ENCODE data around the gene TMEM203. TPM values are rescaled to one million over a fixed set of nuclear protein-coding genes. Genes with fewer than 3 reads are reported as not detected.

The TMEM203 gene
- total RNA-seq, 1 donor from 2014 or later: 34.1 TPM

GRCh38 chr9:137201205-137201868 is 4.1 kb downstream of the TMEM203 start:
- intact Hi-C loops (cut with micrococcal nuclease): loop anchor here (2.0 kb wide), 2 partner anchors 73 to 83 kb away; no protein-coding TSS in a partner anchor

GRCh38 chr9:137200311-137201204 is 4.9 kb downstream of the TMEM203 start, which contains the start of gene TPRN:
Gene TPRN (minus strand): TSS chr9:137200741. CDS start chr9:137200711, 30 bp downstream.
- ChIA-PET POLR2A (interaction anchor here (0.5 to 3.8 kb wide), 22 partner anchors 8 to 459 kb away, joined by 3 to 53 read pairs (median 4); partner anchors contain the start of genes ANAPC2, MAN1B1, RNF208 and SAPCD2), CTCF (interaction anchor here (0.9 to 2.6 kb wide), 3 partner anchors 12 to 49 kb away, joined by 3 to 10 read pairs (median 4); partner anchors contain the start of genes ANAPC2 and SSNA1)
- Mint-ChIP-seq H3K4me1 (peaks cover 39% of the 10 kb centered on the region), H3K9me3 (no peaks in the 10 kb centered on the region), H3K27ac (peak within 1 kb of the TSS; percentile 79), H3K36me3 (ENCODE audit: low read depth) (peaks cover 8% of the 10 kb centered on the region), H3K27me3 (no peaks in the 10 kb centered on the region), H3K4me3 (peak within 1 kb of the TSS; percentile 83)
- DNase-seq: peak; percentile 92
- intact Hi-C loops (cut with micrococcal nuclease): loop anchor here (1.0 to 2.0 kb wide), 7 partner anchors 12 to 82 kb away; partner anchors contain the start of genes ANAPC2, SSNA1 and TUBB4B
- no peak for TF ChIP-seq CTCF (IDR thresholded peaks at IDR 0.05)
- ATAC-seq (ENCODE audit: low read depth): peak; percentile 95

More at GRCh38 chr9:137201205-137201868, 4.1 kb downstream of the TMEM203 start:
- POLR2A ChIA-PET: interaction anchor here (0.5 to 3.8 kb wide), 21 partner anchors 7 to 460 kb away, joined by 3 to 53 read pairs (median 4); partner anchors contain the start of genes ANAPC2, MAN1B1, RNF208 and SAPCD2
- no peak for TF ChIP-seq CTCF (IDR thresholded peaks at IDR 0.05)
- ATAC-seq (ENCODE audit: low read depth) (no peak), DNase-seq (no peak)
- Mint-ChIP-seq H3K9me3 (no peaks in the 10 kb centered on the region), H3K27ac (peak overlapping the region; percentile 79), H3K4me3 (peak overlapping the region; percentile 83), H3K4me1 (peaks cover 47% of the 10 kb centered on the region), H3K36me3 (ENCODE audit: low read depth) (peaks cover 8% of the 10 kb centered on the region), H3K27me3 (no peaks in the 10 kb centered on the region)
- CTCF ChIA-PET: interaction anchor here (0.9 to 2.6 kb wide), 3 partner anchors 13 to 50 kb away, joined by 3 to 10 read pairs (median 4); partner anchors contain the start of genes ANAPC2 and SSNA1

- no peaks in the 10 kb centered on the region for H3K9me3 Mint-ChIP-seq
- H3K4me3 Mint-ChIP-seq: peak overlapping the region; percentile 81
- ChIA-PET CTCF (no interaction called here), POLR2A (interaction anchor here (1.5 to 3.7 kb wide), 3 partner anchors 11 to 41 kb away, joined by 3 to 17 read pairs (median 5); partner anchors contain the start of genes ANAPC2, SSNA1 and TUBB4B)
- no peak for TF ChIP-seq CTCF (IDR thresholded peaks at IDR 0.05)
- H3K27me3 Mint-ChIP-seq: no peaks in the 10 kb centered on the region
- peak overlapping the region; percentile 41 for H3K27ac Mint-ChIP-seq
- peaks cover 1% of the 10 kb centered on the region for H3K36me3 Mint-ChIP-seq (ENCODE audit: low read depth)
- DNase-seq (no peak), ATAC-seq (ENCODE audit: low read depth) (no peak)
- H3K4me1 Mint-ChIP-seq: peaks cover 35% of the 10 kb centered on the region
- intact Hi-C loops (cut with micrococcal nuclease): loop anchor here (1.0 to 2.0 kb wide), 7 partner anchors 11 to 81 kb away; partner anchors contain the start of genes ANAPC2, SSNA1 and TUBB4B
Observed at GRCh38 chr9:137199411-137200121, 5.9 kb downstream of the TMEM203 start.

- CTCF ChIA-PET: no interaction called here
Observed at GRCh38 chr9:137198902-137199283, 6.6 kb downstream of the TMEM203 start.

More at GRCh38 chr9:137198902-137199283, 6.6 kb downstream of the TMEM203 start:
- H3K9me3 Mint-ChIP-seq: no peaks in the 10 kb centered on the region
- H3K27me3 Mint-ChIP-seq: no peaks in the 10 kb centered on the region
- no peak for TF ChIP-seq CTCF (IDR thresholded peaks at IDR 0.05)
- peaks cover 1% of the 10 kb centered on the region for H3K36me3 Mint-ChIP-seq (ENCODE audit: low read depth)
- DNase-seq (no peak), ATAC-seq (ENCODE audit: low read depth) (no peak)
- intact Hi-C loops (cut with micrococcal nuclease): no loop called here
- H3K27ac Mint-ChIP-seq: no peak overlapping the region
- peak overlapping the region; percentile 4 for H3K4me3 Mint-ChIP-seq
- H3K4me1 Mint-ChIP-seq: peaks cover 28% of the 10 kb centered on the region
- POLR2A ChIA-PET: interaction anchor here (0.6 to 3.7 kb wide), 4 partner anchors 10 to 74 kb away, joined by 3 to 17 read pairs (median 4); partner anchors contain the start of genes ANAPC2, SSNA1 and TUBB4B
